Activated naive CD8-positive, alpha-beta T cell (primary cell): ENCODE results near the gene PAX5.
A peak's percentile ranks its signal among the peaks of the same experiment; 100 is the strongest.

ENCODE experiments used
- H3K27ac Mint-ChIP-seq: one replicate; pipeline ENCODE4 v1.8.0; 2021; ENCODE audit warnings: mixed read lengths
- H3K27me3 Mint-ChIP-seq: one replicate; pipeline ENCODE4 v1.8.0; 2021; ENCODE audit warnings: mixed read lengths
- H3K36me3 Mint-ChIP-seq: one replicate; pipeline ENCODE4 v1.8.0; 2021; ENCODE audit warnings: mixed read lengths
- H3K4me1 Mint-ChIP-seq: one replicate; pipeline ENCODE4 v1.8.0; 2021; ENCODE audit warnings: low read depth, mixed read lengths
- H3K4me3 Mint-ChIP-seq: one replicate; pipeline ENCODE4 v1.8.0; 2021; ENCODE audit warnings: mild to moderate bottlenecking, mixed read lengths
- H3K9me3 Mint-ChIP-seq: one replicate; pipeline ENCODE4 v1.8.0; 2021; ENCODE audit warnings: low read depth, mixed read lengths

The PAX5 gene

GRCh38 chr9:36991516-36992134, 42.4 kb downstream of the PAX5 start:
- Mint-ChIP-seq H3K27me3 (peaks cover 18% of the 10 kb centered on the region), H3K4me3 (no peak overlapping the region), H3K36me3 (peaks cover 8% of the 10 kb centered on the region), H3K4me1 (peaks cover 11% of the 10 kb centered on the region), H3K9me3 (peaks cover 4% of the 10 kb centered on the region), H3K27ac (no peak overlapping the region)

- Mint-ChIP-seq H3K27ac (no peak overlapping the region), H3K36me3 (peaks cover 8% of the 10 kb centered on the region), H3K9me3 (peaks cover 4% of the 10 kb centered on the region), H3K4me3 (no peak overlapping the region), H3K4me1 (peaks cover 19% of the 10 kb centered on the region), H3K27me3 (peaks cover 30% of the 10 kb centered on the region)
Observed at GRCh38 chr9:36988848-36989247, 45.2 kb downstream of the PAX5 start.

DNA sequence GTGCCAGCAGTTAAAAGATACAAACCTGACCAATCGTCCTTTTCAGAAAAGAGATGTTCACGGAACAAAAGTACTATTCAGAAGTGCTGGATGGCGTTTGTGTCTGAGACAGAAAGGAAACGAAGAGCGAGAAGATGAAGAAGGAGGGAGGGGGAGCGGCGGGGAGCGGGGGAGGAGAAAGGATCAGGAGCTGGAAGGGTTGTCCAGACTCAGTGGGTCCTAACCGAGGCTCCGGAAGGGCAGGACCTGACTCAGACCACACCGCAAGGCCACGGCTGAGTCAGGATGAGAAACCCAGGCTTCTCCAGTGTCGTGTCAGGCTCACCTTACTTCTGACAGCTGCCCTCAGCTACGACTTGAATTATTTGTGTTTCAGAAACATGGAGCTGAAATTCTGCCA, 46.2 kb downstream of the PAX5 start:
- peaks cover 8% of the 10 kb centered on the region for H3K36me3 Mint-ChIP-seq
- H3K4me1 Mint-ChIP-seq, result peaks cover 19% of the 10 kb centered on the region
- H3K27me3 Mint-ChIP-seq, result peaks cover 34% of the 10 kb centered on the region
- H3K4me3 Mint-ChIP-seq, result peak overlapping the region; percentile 78
- H3K9me3 Mint-ChIP-seq, result peaks cover 4% of the 10 kb centered on the region
- no peak overlapping the region for H3K27ac Mint-ChIP-seq

- peaks cover 38% of the 10 kb centered on the region for H3K27me3 Mint-ChIP-seq
- H3K4me3 Mint-ChIP-seq, result peak overlapping the region; percentile 78
- peaks cover 8% of the 10 kb centered on the region for H3K36me3 Mint-ChIP-seq
- peaks cover 19% of the 10 kb centered on the region for H3K4me1 Mint-ChIP-seq
- H3K9me3 Mint-ChIP-seq, result peaks cover 4% of the 10 kb centered on the region
- H3K27ac Mint-ChIP-seq, result no peak overlapping the region
Observed at GRCh38 chr9:36987409-36987808, 46.7 kb downstream of the PAX5 start.

- H3K9me3 Mint-ChIP-seq, result peaks cover 4% of the 10 kb centered on the region
- H3K4me1 Mint-ChIP-seq, result peaks cover 19% of the 10 kb centered on the region
- peaks cover 40% of the 10 kb centered on the region for H3K27me3 Mint-ChIP-seq
- no peak overlapping the region for H3K27ac Mint-ChIP-seq
- H3K4me3 Mint-ChIP-seq, result peak overlapping the region; percentile 78
- H3K36me3 Mint-ChIP-seq, result peaks cover 8% of the 10 kb centered on the region
Observed at GRCh38 chr9:36986468-36987408, 47.3 kb downstream of the PAX5 start.

DNA sequence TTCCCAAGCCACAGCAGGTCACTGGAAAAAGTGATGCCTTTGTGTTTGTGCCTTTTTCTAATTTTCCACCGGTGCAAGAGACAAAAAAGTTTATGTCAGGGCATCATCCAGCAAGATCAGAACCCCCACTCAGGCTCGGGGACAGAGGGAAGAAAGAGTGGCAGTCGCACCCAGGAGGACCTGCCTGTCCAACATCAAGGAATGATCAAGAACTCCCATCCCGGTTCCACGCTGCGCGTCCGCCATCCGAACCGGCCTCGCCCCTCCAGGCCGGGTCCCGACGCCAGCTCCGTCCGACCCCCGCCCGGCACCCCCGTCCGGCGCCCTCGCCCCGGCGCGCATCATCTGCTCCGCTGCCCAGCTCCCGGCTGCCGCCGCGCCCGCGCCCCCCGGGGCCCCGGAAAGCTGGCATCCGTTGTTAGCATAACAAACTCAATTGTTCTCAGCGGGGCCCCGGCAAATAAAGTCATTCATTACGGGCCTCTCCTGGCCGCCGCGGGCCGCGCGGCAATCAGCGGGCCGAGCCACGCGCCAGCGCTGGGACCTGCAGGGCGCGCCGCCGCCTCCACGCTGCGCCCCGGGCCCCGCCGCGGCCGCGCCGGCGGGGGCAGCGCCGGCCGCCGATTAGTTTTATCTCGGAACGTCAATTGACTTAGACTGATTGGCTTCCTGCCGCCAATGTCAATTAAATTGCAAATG, 48.1 kb downstream of the PAX5 start:
- H3K27me3 Mint-ChIP-seq, result peaks cover 39% of the 10 kb centered on the region
- H3K36me3 Mint-ChIP-seq, result peaks cover 3% of the 10 kb centered on the region
- H3K4me1 Mint-ChIP-seq, result peaks cover 19% of the 10 kb centered on the region
- peak overlapping the region; percentile 70 for H3K4me3 Mint-ChIP-seq
- H3K9me3 Mint-ChIP-seq, result peaks cover under 1% of the 10 kb centered on the region
- H3K27ac Mint-ChIP-seq, result no peak overlapping the region

DNA sequence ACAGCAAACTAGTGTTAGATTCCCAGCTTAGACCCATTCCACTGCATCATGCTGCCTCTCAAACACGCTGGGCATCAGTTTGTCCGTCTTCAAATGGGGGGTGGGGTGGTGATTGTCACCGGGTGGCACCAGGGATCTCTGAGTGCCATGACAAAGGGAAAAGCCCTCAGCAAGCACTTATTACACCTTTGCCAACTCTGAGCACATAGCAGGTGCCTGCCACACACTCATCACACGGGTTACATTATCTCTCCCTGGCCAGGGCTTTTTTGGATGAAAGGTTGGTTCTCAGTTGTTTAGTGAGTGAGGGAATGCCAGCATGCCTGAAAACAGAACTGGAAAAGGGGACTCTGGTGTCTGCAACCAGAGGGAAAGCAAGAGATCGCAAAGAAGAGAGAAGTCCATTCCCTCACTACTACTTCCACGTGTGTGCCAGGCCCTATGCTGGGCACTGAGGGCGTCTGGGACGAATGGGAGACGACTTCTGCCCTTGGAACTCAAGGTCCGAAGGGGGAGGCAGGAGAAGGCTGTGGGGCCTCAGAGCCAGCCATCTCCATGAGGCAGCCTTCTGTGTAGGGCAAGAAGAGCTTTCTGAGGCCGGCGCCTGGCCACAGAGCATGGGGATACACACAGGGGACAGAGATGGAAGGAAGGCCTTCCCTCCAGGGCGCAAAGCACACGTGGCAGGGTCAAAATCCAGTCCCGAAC, 48.9 kb downstream of the PAX5 start:
- Mint-ChIP-seq H3K4me1 (peaks cover 19% of the 10 kb centered on the region), H3K36me3 (no peaks in the 10 kb centered on the region), H3K27me3 (peaks cover 41% of the 10 kb centered on the region), H3K9me3 (no peaks in the 10 kb centered on the region), H3K4me3 (peak overlapping the region; percentile 70), H3K27ac (no peak overlapping the region)

DNA sequence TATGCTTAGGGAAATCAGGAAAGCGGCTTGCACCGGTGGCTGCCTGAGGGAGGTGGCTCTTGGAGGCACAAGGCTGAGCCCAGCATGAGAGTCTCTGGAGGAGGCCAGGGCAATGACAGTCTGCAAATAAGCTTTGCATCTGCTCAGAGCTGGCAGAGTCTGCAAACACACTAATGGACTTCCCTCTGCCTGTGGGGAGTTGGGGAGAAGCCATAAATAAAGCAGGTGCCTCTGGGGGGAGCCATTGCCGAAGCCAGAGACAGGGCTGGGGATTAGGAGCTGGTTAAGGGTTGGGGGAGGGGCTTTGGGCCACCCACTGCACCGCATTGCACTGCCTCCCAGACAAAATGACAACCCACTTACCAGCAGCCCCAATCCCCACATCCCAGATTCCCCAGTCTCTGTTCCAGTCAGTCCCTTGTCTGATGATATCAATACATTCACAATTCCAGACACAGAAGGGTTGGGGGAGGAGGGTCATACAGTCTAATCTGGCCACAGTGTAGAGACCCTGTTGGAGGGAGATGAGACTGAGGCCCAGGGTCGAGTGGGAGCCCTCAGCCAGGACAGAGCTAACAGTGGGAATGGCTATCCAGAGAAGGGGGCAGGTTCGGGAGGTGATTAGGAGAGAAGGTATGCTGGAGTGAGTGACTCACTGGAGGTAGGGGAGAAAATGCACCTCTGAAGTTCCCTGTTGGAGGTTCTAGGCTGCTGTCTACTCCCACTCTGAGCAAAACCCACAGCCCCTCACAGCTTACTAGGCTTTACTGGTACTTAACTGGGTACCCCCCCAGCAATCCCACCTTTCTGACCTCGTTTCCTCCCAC, 53.7 kb downstream of the PAX5 start:
- Mint-ChIP-seq H3K27ac (no peak overlapping the region), H3K4me1 (peaks cover 4% of the 10 kb centered on the region), H3K9me3 (no peaks in the 10 kb centered on the region), H3K4me3 (no peak overlapping the region), H3K36me3 (no peaks in the 10 kb centered on the region), H3K27me3 (peaks cover 32% of the 10 kb centered on the region)

- no peak overlapping the region for H3K27ac Mint-ChIP-seq
- peaks cover 11% of the 10 kb centered on the region for H3K27me3 Mint-ChIP-seq
- H3K9me3 Mint-ChIP-seq, result no peaks in the 10 kb centered on the region
- H3K36me3 Mint-ChIP-seq, result no peaks in the 10 kb centered on the region
- no peaks in the 10 kb centered on the region for H3K4me1 Mint-ChIP-seq
- no peak overlapping the region for H3K4me3 Mint-ChIP-seq
Observed at GRCh38 chr9:36976371-36977030, 57.6 kb downstream of the PAX5 start.

DNA sequence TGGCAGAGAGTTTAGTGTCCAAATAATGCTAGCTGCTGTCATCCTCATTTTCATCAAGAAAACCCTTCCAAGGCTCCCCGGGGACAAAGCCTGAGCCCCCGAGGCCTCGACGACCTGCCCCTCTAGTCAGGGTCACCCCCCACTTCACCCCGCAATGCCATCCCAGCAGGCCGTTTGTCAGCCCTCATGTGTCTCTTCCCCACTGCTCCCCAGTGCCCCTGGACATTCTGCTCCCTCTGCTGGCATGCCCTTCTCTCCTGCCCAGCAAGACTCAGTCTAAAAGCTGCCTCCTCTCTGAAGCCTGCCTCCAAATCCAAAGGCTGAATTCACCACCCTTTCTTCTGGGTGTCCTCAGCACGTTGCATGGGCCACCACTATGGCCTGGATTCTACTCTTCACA, 59.3 kb downstream of the PAX5 start:
- Mint-ChIP-seq H3K36me3 (no peaks in the 10 kb centered on the region), H3K9me3 (no peaks in the 10 kb centered on the region), H3K4me3 (no peak overlapping the region), H3K4me1 (no peaks in the 10 kb centered on the region), H3K27me3 (peaks cover 7% of the 10 kb centered on the region), H3K27ac (no peak overlapping the region)

- no peak overlapping the region for H3K4me3 Mint-ChIP-seq
- H3K36me3 Mint-ChIP-seq, result no peaks in the 10 kb centered on the region
- peaks cover 2% of the 10 kb centered on the region for H3K27me3 Mint-ChIP-seq
- no peaks in the 10 kb centered on the region for H3K9me3 Mint-ChIP-seq
- no peaks in the 10 kb centered on the region for H3K4me1 Mint-ChIP-seq
- no peak overlapping the region for H3K27ac Mint-ChIP-seq
Observed at GRCh38 chr9:36971935-36972488, 62.1 kb downstream of the PAX5 start.

- H3K27ac Mint-ChIP-seq, result no peak overlapping the region
Observed at GRCh38 chr9:36970007-36970888, 63.8 kb downstream of the PAX5 start.

More at GRCh38 chr9:36970007-36970888, 63.8 kb downstream of the PAX5 start:
- Mint-ChIP-seq H3K27me3 (peaks cover 2% of the 10 kb centered on the region), H3K4me1 (no peaks in the 10 kb centered on the region), H3K36me3 (no peaks in the 10 kb centered on the region), H3K4me3 (no peak overlapping the region), H3K9me3 (no peaks in the 10 kb centered on the region)
